Measurements from ENCODE around the gene IQSEC1. TPM values are rescaled to one million over a fixed set of nuclear protein-coding genes. Genes with fewer than 3 reads are reported as not detected.
A peak's percentile ranks its signal among the peaks of the same experiment; 100 is the strongest.

IQSEC1 gene
- total and polyA plus RNA-seq, 9 of the 15 experiments (the other 6 are each of a cell fraction or from before 2014, with no cell fraction given) = 0.56 to 39.0 (median 6.8) TPM

DNA sequence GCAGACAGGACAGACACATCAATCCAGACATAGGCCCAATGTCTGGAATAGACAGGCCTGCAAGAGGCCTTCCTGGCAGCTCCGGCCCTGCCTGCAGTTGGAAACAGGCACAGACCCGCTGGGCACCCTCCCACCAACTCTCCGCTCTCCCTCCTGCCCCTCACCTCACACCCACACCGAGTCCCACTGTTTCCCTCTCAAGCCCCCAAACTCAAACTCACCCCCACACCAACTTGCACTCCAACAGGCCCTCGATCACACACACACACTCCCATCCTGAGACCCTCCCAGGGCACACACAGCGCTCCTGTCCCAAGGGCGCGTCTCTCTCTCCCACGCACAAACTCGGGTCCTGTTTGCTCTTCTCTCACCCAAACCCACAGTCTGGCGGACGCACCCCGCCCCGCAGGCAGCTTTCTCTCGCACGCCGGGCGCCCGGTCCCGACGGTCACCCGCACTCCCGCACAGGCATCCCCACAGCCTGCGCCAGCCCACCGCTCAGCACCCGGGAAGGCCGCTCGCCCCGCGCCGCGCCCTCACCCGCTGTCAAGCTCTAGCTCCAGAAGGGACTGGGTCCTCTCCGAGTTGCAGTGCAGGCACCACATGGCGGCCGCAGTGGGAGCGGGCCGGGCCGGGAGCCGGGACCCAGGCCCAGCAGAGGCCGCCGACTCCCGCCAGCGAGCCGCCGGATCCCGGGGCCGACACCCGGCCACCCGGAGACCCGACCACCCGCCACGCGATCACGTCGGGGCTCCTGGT, 106.2 kb downstream of the IQSEC1 start (continued):
- TF ChIP-seq ZBTB11 (CRISPR knock-in tag; IDR thresholded peaks at IDR 0.05) (no peak), ZBTB17 (CRISPR knock-in tag; IDR thresholded peaks at IDR 0.05) (no peak), TOE1 (IDR thresholded peaks at IDR 0.05; ENCODE audit: borderline replicate concordance) (peak; percentile 37; the same call in 1 of the 2 replicates), TOE1 (CRISPR knock-in tag; IDR thresholded peaks at IDR 0.05; ENCODE audit: borderline replicate concordance, low read depth) (peak; percentile 55; the same call in 1 of the 2 replicates), ZKSCAN3 (CRISPR knock-in tag; IDR thresholded peaks at IDR 0.05) (no peak), ZKSCAN8 (CRISPR knock-in tag; IDR thresholded peaks at IDR 0.05) (no peak), NR2C1 (IDR thresholded peaks at IDR 0.05) (no peak), NR2C1 (tag; IDR thresholded peaks at IDR 0.05) (no peak), PHB (CRISPR knock-in tag; IDR thresholded peaks at IDR 0.05) (no peak), CREM (IDR thresholded peaks at IDR 0.05; ENCODE audit: low read depth) (no peak), ZFPM2 (CRISPR knock-in tag; IDR thresholded peaks at IDR 0.05) (no peak), CC2D1A (IDR thresholded peaks at IDR 0.05) (no peak), RFX1 (IDR thresholded peaks at IDR 0.05) (no peak), NFE2L1 (tag; IDR thresholded peaks at IDR 0.05; ENCODE audit: borderline replicate concordance, low read depth) (no peak), ZKSCAN1 (IDR thresholded peaks at IDR 0.05; ENCODE audit: low read depth, low read length) (no peak), TAF7 (tag; IDR thresholded peaks at IDR 0.05) (no peak), ARID2 (IDR thresholded peaks at IDR 0.05) (no peak; the same call in 1 of the 2 replicates), LCOR (CRISPR knock-in tag; IDR thresholded peaks at IDR 0.05) (no peak), HNRNPUL1 (IDR thresholded peaks at IDR 0.05; ENCODE audit: low read length) (no peak)
- TF ChIP-seq, protein P1, sequence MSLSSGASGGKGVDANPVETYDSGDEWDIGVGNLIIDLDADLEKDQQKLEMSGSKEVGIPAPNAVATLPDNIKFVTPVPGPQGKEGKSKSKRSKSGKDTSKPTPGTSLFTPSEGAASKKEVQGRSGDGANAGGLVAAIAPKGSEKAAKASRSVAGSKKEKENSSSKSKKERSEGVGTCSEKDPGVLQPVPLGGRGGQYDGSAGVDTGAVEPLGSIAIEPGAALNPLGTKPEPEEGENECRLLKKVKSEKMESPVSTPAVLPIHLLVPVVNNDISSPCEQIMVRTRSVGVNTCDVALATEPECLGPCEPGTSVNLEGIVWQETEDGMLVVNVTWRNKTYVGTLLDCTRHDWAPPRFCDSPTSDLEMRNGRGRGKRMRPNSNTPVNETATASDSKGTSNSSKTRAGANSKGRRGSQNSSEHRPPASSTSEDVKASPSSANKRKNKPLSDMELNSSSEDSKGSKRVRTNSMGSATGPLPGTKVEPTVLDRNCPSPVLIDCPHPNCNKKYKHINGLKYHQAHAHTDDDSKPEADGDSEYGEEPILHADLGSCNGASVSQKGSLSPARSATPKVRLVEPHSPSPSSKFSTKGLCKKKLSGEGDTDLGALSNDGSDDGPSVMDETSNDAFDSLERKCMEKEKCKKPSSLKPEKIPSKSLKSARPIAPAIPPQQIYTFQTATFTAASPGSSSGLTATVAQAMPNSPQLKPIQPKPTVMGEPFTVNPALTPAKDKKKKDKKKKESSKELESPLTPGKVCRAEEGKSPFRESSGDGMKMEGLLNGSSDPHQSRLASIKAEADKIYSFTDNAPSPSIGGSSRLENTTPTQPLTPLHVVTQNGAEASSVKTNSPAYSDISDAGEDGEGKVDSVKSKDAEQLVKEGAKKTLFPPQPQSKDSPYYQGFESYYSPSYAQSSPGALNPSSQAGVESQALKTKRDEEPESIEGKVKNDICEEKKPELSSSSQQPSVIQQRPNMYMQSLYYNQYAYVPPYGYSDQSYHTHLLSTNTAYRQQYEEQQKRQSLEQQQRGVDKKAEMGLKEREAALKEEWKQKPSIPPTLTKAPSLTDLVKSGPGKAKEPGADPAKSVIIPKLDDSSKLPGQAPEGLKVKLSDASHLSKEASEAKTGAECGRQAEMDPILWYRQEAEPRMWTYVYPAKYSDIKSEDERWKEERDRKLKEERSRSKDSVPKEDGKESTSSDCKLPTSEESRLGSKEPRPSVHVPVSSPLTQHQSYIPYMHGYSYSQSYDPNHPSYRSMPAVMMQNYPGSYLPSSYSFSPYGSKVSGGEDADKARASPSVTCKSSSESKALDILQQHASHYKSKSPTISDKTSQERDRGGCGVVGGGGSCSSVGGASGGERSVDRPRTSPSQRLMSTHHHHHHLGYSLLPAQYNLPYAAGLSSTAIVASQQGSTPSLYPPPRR (CRISPR knock-in tag; IDR thresholded peaks at IDR 0.05; ENCODE audit: borderline replicate concordance) = no peak
- TF ChIP-seq, protein P2, sequence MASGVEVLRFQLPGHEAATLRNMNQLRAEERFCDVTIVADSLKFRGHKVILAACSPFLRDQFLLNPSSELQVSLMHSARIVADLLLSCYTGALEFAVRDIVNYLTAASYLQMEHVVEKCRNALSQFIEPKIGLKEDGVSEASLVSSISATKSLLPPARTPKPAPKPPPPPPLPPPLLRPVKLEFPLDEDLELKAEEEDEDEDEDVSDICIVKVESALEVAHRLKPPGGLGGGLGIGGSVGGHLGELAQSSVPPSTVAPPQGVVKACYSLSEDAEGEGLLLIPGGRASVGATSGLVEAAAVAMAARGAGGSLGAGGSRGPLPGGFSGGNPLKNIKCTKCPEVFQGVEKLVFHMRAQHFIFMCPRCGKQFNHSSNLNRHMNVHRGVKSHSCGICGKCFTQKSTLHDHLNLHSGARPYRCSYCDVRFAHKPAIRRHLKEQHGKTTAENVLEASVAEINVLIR (CRISPR knock-in tag; IDR thresholded peaks at IDR 0.05) = no peak
